NCI-H2081 (cell line): ENCODE results near the gene PODNL1.
A peak's percentile ranks its signal among the peaks of the same experiment; 100 is the strongest.

Source experiments
- DNase-seq, 2 experiments: peaks; one replicate each; lab custom pipeline; 2025; lab: John Stamatoyannopoulos, UW

PODNL1 gene

DNA sequence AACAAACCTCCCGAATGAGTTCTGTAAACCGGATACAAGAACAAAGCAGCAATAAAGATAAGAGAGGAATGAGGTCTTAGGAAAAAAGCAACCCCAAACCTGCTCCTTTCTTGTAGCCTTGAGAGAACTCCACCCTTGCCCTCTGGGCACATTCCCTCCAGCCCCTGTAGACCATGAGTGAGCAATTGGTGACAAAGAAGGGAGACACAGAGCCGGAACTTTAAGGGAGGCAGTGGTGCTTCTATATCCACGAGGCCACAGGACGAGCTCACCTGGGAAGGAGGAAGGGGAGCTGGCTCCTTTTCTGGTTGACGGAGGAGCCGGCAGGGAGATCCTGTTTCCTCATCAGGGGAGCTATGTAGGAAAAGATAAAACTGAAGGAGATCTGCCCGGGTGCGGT lies 45.3 kb downstream of the PODNL1 start:
- DNase-seq: no peak

DNA sequence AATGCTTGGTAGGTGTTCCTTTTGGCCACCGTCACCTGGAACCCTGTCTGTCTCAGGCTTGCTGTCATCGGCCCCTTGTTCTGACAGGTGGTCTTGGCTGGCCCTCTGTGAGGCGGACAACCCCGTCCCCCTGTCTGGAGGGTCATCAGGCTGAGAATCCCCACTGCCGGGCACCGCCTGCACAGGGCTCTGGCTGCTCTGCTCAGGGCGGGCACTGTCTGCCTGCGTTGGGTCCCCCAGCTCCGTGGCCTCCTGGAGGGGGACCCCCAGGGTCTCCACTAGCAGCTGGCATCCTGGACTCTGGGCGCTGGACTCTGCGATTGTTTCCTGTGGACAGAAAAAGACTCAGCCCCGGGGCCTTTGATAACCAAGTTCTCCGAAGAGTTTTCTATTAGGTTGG lies 48.1 kb downstream of the PODNL1 start:
- no peak for DNase-seq

DNA sequence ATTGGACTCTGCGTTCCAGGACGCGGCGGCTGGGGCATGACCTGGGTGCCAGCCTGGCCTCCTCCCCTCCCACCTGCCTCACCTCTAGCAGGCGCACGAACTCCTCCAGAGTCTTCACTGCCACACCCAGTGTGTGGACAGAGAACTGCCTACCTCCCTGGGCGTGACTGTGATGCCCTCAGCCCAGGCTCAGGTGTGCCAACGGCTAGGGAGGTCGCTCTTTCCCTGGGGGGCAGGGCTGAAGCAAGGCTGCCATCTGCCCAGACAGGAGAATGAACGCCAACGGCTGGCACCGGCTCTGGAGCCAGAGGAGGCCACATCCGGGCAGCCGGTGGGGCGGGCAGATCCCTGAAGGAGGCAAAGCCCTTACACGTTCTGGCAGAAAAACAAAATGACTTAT lies 49.9 kb downstream of the PODNL1 start:
- DNase-seq: no peak

DNA sequence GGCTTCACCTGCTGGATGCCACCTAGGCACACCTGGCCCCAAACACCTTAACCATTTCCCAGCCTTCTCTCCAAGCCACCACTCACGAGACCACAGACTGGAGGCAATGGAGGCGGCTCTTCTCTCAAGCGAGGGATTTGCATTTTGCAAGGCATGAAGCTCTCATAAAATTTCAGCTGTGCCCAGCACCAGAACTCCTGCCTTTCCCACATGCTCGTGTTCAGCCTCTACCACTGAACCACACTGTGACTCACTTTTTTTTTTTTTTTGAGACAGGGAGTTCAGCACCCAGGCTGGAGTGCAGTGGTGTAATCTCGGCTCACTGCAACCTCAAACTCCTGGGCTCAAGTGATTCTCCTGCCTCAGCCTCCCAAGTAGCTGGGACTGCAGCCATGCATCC lies 50.7 kb downstream of the PODNL1 start:
- no peak for DNase-seq

DNA sequence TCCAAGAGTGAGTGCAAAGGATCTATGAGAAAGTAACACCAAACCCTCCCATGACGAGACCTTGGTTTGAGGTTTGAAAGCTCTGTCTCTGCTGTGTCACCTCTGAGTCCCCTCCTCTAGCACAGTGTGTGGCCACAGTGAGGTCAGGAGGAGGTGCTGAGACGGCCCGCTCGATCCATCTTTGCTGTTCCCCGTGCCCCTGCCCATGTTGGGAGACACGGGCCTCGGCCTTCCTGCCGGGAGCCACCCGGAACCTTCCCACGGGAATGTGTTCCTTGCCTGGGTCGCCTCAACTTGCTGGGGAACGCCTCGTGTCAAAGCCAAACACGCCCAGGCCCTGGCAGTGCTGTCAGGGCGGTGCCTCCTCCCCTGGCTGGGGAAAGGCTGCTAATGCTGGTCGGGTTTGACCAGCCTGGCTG lies 51.2 kb downstream of the PODNL1 start:
- DNase-seq: no peak

DNA sequence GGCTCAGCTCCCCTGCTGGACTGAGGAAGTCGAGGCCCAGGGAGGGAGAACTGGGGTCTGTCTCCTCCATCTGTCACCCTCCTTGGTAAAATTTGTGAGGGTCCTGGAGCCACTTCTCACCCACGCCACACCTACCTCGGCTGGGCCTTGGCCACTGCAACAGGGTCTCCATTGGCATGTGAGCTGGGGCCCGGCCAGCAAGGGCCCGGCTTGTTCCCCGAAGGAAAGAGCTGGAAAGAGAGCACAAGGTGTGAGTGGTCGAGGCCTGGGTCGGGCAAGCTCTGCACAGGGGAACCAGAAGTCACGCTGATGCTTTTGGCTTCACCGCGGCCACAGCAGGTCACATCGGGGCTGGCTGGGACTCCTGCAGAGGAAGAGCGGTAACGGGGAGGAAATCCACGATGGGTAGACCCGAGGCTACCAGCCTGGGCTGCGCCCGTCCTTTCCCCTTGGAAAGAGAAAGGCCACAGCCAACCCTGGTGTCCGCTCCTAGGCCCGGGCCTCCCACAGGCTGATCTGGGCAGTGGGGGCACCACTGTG lies 52.3 kb downstream of the PODNL1 start:
- no peak for DNase-seq

DNA sequence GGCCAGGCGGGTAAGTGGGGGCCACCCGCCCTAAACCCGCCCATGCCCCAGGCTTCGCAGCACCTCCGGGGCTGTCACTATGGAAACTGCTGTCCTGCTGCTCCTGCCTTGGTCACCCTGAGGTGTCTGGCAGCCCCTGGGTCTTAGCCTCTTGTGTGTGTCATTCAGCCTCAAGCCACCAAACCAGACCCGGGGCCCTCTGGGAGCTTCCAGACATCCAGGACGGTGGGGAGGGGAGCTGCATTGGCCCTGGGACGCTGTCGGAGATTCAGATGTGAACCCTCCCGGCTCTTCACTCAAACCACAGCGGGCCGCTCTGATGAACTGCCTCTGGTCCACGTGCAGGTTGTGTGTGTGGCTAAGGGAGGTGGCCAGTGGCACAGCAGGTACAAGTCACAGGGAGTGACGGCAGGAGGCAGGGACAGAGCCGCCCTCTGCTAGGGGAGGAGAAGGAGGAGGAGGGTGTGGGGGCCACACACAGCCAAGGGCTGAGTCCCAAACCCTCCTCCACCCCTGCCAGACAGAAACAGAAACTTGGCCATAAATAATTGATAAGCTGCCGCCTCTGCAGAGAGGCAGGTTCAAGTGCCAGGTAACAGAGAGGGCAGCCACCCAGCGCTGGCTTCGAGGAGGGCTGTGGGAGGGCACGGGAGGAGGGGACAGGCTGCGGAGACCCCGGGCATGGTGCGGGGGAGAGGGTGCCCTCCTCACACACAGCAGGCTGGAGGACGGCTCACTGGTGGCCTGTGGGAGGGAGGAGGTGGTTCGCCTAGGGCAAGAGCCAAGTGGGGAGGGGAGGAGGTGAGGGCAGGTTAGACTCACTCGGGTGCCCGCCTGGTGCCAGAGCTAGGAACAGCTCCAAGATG lies 53.3 kb downstream of the PODNL1 start:
- peak in 1 of 2 experiments; percentile 27 for DNase-seq

DNA sequence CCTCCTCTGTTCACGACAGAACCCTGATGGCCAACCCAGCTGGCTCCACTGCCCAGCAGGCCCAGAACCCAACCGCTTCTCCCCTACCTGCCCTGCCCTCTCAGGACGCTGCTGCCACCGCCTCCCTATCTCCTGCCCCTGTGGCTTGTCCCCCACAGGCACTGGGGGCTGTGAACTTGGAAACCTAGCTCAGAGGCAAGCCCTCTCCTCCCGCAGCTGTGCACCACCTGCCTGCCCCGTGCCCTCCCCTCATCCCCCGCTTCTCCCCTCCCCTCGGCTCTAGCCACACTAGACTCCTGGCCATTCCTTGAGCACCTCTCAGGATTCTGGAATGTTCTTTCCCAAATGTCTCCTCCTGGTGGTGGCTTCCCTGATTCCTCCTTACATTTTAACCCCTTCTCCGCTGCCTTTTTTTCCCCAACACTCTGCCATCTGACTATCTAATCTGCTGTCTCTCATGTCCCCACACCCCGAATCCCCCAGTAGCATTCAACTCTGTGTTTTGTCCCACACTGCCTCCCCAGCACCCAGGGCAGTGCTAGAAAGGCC lies 54.6 kb downstream of the PODNL1 start:
- no peak for DNase-seq

DNA sequence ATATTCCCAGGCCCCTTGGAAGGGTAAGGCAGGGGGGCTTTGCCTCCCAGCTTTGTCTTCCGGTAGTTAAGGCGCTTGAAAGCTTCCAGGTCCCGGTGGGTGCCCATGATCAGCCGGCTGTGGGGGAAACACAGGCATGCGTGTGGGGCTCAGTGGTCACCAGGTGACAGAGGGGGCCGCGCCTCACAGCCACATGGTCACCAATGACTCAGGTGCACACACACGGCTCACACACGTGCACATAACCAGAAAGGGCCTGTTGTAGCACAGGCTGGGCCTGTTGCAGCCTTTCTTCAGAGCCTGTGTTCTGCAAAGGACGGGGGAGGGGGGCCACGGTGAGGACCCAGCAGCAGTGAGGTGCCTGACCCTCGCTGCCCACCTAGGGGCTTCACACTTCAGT lies 55.4 kb downstream of the PODNL1 start:
- no peak for DNase-seq

DNA sequence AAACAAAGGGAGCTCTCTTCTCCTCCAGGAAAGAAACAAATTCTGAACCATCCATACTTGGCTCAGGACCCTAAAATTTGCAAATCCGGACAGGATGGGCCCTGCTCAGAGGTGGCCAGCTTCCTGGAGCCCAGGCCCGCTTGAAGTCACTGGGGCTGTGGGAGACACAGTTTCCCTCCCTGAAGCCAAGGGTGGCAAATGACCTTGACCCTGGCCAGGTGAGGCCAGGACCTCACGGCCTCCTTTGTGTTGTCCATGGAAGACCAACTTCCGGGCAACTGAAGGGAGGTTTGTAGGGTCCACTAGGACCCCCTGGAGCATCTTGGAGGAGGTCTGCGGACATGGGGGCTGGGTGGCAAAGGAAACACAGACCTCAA lies 55.8 kb downstream of the PODNL1 start:
- DNase-seq: no peak

DNA sequence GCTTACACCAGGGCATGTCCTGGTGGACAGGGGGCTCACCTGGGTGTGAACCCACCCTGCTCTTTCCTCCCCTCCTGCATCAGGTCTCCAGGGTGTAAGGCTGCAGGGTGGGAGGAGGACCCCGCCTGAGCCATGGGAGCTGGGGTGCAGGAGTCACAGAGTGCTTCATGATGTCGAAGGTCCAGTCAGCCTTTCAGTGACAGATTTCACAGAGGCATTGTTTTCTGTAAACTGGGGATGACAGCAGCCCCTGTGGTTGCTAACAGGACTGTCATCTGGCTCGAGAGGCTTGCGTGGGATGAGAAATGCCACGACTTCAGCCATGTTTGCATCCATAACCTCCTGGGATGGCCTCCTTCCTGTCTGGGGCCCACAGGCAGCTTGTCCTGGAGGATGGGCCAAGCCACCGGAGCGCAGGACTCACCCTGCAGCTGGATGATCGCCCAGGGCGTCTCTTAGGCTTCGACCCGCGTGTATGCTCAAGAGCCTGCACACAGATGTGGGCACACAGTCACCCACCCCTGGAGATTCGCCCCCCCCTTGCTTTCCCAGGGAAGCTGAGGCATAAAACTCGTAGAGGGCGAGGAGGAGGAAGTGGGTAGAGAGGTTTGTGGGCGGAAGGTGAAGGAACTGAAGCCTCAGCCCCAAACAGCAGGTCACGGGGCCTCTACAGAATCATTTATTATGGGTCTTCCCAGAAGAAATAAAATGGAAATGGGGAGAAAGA lies 56.4 kb downstream of the PODNL1 start:
- no peak for DNase-seq

DNA sequence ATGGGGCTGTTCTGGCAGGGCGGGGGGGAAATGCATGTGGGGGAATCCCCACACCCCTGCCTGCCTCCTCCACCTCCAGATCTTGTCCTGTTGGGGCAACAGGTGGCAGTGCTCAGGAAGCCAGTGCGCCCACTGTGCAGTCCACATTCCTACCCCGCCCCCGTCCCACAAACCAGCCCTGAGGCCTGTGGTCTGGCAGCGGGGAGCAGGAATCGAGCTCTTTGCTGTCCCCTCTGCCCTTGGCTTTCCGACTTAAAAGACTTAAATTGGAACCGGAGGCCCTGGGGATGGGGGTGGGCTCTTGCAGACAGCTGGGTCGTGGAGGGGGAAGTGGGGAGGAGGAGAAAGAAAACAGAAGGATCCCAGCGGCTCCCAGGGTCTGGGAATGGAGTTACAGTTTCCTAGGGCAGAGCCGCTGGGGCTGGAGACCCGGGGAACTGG lies 56.9 kb downstream of the PODNL1 start:
- no peak for DNase-seq
